Large intestine (tissue), 3 donors: ENCODE results near the gene TICRR. TPM values are rescaled to one million over a fixed set of nuclear protein-coding genes. Genes with fewer than 3 reads are reported as not detected.

Experiments
- DNase-seq, 2 donors: peaks; one replicate each; pipeline versions ENCODE4 v3.0.0 to v3.0.0-alpha.2; 2013
- H3K27ac ChIP-seq: one replicate; pipeline ENCODE4 v1.5.1; 2013; ENCODE audit warnings: low read length
- H3K27me3 ChIP-seq: 2 replicates; pipeline ENCODE4 v1.6.1; 2013; ENCODE audit warnings: low read length; ENCODE audit not compliant: control insufficient read depth, insufficient read depth
- H3K36me3 ChIP-seq: 2 replicates; pipeline ENCODE4 v1.6.1; 2013; ENCODE audit warnings: low read length; ENCODE audit not compliant: control insufficient read depth, insufficient read depth
- H3K4me1 ChIP-seq: one replicate; pipeline ENCODE4 v1.6.1; 2013; ENCODE audit warnings: low read length; ENCODE audit not compliant: control insufficient read depth, insufficient read depth
- H3K4me3 ChIP-seq: one replicate; pipeline ENCODE4 v1.5.1; 2013; ENCODE audit warnings: low read length
- H3K9me3 ChIP-seq: one replicate; pipeline ENCODE4 v1.6.1; 2013; ENCODE audit warnings: mild to moderate bottlenecking, low read depth, low read length, moderate library complexity; ENCODE audit not compliant: control insufficient read depth
- WGBS: methylation state at CpG from one replicate; pipeline ENCODE4 v1.1.5; 2013; ENCODE audit warnings: low lambda C conversion rate; ENCODE audit not compliant: insufficient coverage; 5-methylcytosine and 5-hydroxymethylcytosine counted together
- polyA plus RNA-seq: library from polyadenylated mRNA; unstranded; fragments of 120-200 nt; gene quantifications from one replicate; pipeline ENCODE4 v1.2.1, GENCODE V29; 2013

Gene TICRR
- polyA plus RNA-seq, 1 donor, result 3.9 TPM

DNA sequence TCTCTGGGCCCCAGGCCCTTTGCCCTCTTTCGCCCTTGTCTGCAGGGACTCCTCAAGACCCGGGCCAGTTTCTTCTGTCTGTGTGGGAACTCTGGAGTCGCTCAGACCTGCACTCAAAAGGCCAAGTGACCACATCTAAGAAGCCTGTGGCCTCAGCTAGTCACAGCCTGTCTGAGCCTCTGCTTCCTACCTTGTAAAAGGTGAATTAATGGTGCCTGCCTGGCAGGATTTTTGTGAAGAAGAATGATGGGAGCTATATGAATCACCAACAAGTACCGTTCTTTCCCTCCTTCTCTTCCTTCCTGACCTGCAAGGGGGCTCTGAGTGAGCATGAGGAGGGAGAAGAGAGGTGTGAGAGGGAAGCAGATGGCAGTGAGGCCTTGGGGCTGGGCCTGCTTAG is 96.4 kb downstream of the TICRR start:
- Histone ChIP-seq H3K27me3 (no peaks in the 10 kb centered on the region), H3K36me3 (no peaks in the 10 kb centered on the region), H3K27ac (no peak overlapping the region), H3K4me3 (no peak overlapping the region), H3K4me1 (peaks cover 9% of the 10 kb centered on the region), H3K9me3 (peaks cover 5% of the 10 kb centered on the region)
- no peak for DNase-seq
- no CpG with 5 or more reads among the region's 4 CpGs for WGBS

DNA sequence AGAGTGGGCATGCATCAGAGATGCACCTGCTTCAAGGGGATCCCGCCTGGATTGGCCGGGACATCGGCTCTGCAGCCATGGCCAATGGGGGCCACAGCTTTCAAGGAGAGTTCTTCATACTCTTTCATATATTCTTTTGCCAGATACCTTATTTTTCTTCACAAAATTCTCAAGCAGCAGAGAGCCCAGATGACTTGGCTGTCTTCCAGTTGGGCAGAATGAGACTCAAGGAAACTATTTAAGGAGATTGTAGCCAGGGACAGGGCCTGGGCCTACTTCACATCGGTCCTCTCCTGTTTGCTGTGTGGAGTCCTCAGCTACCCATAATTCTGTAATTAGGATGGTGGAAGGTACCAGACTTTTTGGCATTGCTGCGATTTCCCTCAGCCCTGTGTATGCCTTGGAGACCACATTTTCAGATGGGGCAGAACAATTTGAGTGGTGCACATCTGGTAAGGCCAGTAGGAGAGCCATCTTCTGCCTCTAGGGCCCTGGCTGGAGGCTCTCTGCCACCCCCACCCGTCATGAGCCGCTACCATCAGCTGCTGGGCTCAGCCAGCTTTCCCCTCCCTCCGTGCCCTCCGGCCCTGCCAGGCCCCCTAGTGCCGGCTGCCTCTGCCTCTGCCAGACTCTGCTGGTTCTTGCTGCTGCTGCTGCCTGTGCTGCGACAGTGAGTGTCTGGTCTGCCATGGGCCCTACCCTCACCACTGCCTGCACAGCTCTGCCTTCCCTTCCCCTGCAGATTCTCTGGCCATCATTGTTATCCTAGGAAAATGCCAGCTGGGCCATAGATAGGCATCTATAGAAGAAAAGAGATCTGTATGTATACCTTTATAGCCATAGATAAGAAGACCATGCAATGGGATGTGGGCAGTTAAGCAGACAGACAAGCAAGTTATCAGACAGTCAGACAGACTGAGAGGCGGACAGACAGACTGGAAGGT is 97.2 kb downstream of the TICRR start:
- Histone ChIP-seq H3K27ac (no peak overlapping the region), H3K4me1 (peaks cover 9% of the 10 kb centered on the region), H3K9me3 (peaks cover 4% of the 10 kb centered on the region), H3K36me3 (no peaks in the 10 kb centered on the region), H3K4me3 (no peak overlapping the region), H3K27me3 (no peaks in the 10 kb centered on the region)
- no peak for DNase-seq
- WGBS, result no CpG with 5 or more reads among the region's 12 CpGs

DNA sequence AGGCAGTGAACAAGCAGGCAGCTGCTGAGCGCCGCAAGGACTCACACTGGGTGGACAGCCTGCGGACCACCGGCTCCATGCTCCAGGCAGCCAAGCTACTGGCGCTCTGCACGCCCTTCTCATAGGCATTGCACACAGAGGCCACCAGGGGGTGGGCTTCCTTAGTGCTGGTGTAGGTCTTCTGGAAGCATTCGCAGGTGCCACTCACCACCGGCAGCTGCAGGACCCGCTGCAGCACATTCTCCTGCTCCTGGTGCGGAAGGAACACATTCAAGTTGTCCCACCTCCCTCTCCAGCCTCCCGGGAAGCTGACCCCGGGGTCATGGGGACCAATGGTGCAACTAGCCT is 97.9 kb downstream of the TICRR start:
- DNase-seq, result no peak
- H3K27ac ChIP-seq, result no peak overlapping the region
- H3K4me3 ChIP-seq, result no peak overlapping the region
- no peaks in the 10 kb centered on the region for H3K36me3 ChIP-seq
- no peaks in the 10 kb centered on the region for H3K27me3 ChIP-seq
- peaks cover 2% of the 10 kb centered on the region for H3K9me3 ChIP-seq
- WGBS, result no CpG with 5 or more reads among the region's 12 CpGs
- H3K4me1 ChIP-seq, result peaks cover 9% of the 10 kb centered on the region

DNA sequence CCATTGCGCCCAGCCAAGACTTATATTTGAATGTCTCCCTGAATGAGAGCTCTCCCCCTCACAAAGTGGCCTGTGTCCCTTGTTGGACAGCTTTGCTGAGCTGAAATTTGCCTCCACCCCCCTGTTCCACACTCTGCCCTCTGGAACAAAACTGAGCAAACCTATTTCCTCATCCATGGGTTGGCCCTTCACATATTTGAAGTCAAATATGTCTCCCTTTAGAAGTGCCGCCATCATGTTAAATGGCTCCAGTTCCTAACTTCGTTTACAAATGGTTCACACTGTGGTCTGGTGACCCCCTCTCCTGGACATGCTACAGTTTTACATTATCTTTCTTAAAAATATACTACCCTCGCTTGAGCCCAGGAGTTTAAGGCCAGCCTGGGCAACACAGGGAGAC is 99.3 kb downstream of the TICRR start:
- peaks cover 9% of the 10 kb centered on the region for H3K4me1 ChIP-seq
- no peaks in the 10 kb centered on the region for H3K27me3 ChIP-seq
- H3K9me3 ChIP-seq, result peaks cover 2% of the 10 kb centered on the region
- H3K4me3 ChIP-seq, result no peak overlapping the region
- DNase-seq, result no peak
- WGBS, result 92% methylated on average over 2 of the region's 4 CpGs
- no peak overlapping the region for H3K27ac ChIP-seq
- no peaks in the 10 kb centered on the region for H3K36me3 ChIP-seq

DNA sequence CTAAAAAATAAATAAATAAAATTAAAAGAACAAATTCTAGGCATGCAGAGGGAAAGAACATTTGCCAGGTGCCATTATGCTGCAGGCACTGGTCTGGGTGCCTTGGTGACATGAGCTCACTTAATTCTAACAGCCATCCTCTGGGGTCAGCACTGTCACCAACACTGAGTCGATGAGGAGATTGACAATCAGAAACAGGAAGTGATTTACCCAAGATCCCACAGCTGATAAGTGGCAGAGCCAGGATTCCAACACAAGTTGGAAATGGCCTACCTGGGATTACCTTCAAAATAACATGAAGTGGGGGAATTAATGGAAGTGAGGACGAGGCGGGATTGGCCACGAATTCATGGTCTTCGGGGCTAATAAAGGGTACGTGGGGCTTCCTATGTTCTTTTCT is 100.3 kb downstream of the TICRR start:
- no peak overlapping the region for H3K27ac ChIP-seq
- DNase-seq, result no peak
- no peak overlapping the region for H3K4me3 ChIP-seq
- H3K4me1 ChIP-seq, result peaks cover 11% of the 10 kb centered on the region
- H3K27me3 ChIP-seq, result no peaks in the 10 kb centered on the region
- no CpG with 5 or more reads among the region's 6 CpGs for WGBS
- H3K9me3 ChIP-seq, result peaks cover 2% of the 10 kb centered on the region
- no peaks in the 10 kb centered on the region for H3K36me3 ChIP-seq

DNA sequence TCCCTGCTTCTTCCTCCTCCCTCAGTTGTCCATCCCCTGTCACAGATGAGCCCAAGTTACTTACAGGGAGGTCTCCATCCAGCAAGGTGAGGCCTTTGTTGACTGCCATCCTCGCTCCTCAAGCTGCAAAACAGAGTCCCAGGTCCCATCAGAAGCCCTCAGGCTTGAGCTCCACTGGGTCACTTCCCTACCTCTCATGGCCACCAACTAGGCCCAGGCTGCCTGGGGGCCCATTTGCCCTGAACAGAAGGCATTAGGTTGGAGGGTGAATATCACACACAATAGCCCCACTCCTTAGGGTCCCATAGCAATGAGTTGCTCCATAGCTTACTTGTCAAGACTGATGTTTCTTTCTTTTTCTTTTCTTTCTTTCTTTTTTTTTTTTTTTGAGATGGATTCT is 102.1 kb downstream of the TICRR start:
- WGBS, result no CpG with 5 or more reads among the region's 1 CpG
- H3K9me3 ChIP-seq, result peaks cover 2% of the 10 kb centered on the region
- DNase-seq, result no peak
- H3K27ac ChIP-seq, result no peak overlapping the region
- no peak overlapping the region for H3K4me3 ChIP-seq
- H3K27me3 ChIP-seq, result no peaks in the 10 kb centered on the region
- peaks cover 8% of the 10 kb centered on the region for H3K4me1 ChIP-seq
- no peaks in the 10 kb centered on the region for H3K36me3 ChIP-seq

Other genes with a start within 250 kb of the TICRR start
- 46.0 TPM for gene POLG, start 240.6 kb upstream of the TICRR start, polyA plus RNA-seq
- gene RHCG, start 78.9 kb upstream of the TICRR start, polyA plus RNA-seq, result 0.12 TPM
- 3.7 TPM for gene KIF7, start 80.0 kb downstream of the TICRR start, polyA plus RNA-seq
- gene PLIN1, start 103.9 kb downstream of the TICRR start, polyA plus RNA-seq, result 0.34 TPM
- 15.0 TPM for gene PEX11A, start 115.3 kb downstream of the TICRR start, polyA plus RNA-seq
- gene WDR93, start 115.3 kb downstream of the TICRR start, polyA plus RNA-seq, result 0.30 TPM
- gene MESP1, start 175.8 kb downstream of the TICRR start, polyA plus RNA-seq, result 1.0 TPM
- gene MESP2, start 200.9 kb downstream of the TICRR start, polyA plus RNA-seq, result 0.30 TPM
- 1,092 TPM for gene ANPEP, start 239.4 kb downstream of the TICRR start, polyA plus RNA-seq